ENCODE results near the gene GALNT9. TPM values are rescaled to one million over a fixed set of nuclear protein-coding genes. Genes with fewer than 3 reads are reported as not detected.
A peak's percentile ranks its signal among the peaks of the same experiment; 100 is the strongest.
"Not testable (repeated sequence)": the region's sequence is repeated elsewhere in the genome, so short reads cannot be mapped to it uniquely, and the experiment has no call there.

Gene GALNT9
- total and polyA plus RNA-seq, 8 donors, result 0.17 to 5.0 (median 2.8) TPM; not detected in 1

DNA sequence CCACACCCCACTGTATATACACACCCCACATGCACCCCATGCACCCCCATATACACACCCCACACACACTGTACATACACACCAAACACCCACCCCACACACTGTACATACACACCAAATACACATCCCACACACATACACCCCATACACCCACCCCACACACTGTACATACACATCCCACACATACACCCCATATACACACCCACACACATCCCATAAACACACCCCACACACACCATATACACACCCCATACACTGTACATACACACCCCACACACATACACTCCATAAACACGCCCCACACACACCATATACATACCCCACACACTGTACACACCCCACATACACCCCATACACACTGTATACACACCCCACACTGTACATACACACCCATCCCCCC is 102.8 kb downstream of the GALNT9 start:
- Histone ChIP-seq H3K9me3 (no peaks in the 10 kb centered on the region), H3K27me3 (peaks cover 19 to 46% of the 10 kb centered on the region in 2 donors), H3K4me3 (no peak overlapping the region), H3K27ac (no peak overlapping the region), H3K4me1 (no peaks in the 10 kb centered on the region), H3K36me3 (no peaks in the 10 kb centered on the region)
- TF ChIP-seq, protein P1, sequence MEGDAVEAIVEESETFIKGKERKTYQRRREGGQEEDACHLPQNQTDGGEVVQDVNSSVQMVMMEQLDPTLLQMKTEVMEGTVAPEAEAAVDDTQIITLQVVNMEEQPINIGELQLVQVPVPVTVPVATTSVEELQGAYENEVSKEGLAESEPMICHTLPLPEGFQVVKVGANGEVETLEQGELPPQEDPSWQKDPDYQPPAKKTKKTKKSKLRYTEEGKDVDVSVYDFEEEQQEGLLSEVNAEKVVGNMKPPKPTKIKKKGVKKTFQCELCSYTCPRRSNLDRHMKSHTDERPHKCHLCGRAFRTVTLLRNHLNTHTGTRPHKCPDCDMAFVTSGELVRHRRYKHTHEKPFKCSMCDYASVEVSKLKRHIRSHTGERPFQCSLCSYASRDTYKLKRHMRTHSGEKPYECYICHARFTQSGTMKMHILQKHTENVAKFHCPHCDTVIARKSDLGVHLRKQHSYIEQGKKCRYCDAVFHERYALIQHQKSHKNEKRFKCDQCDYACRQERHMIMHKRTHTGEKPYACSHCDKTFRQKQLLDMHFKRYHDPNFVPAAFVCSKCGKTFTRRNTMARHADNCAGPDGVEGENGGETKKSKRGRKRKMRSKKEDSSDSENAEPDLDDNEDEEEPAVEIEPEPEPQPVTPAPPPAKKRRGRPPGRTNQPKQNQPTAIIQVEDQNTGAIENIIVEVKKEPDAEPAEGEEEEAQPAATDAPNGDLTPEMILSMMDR (IDR thresholded peaks at IDR 0.05), result no peak
- intact Hi-C loops (cut with DNase I), result no loop called here
- ATAC-seq, result no peak
- DNase-seq, result no peak

DNA sequence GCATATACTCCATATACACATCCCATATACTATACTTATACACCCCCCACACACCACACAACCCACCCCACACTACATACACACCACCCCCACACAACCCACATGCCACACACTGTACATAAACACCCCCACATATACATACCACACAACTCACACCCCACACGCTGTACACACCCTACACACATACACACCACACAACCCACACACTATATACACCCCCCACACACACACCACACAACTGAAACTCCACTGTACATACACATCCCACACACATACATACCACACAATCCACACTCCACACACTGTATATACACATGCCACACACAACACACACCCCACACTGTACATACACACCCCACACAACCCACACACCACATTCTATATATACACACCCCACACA is 104.2 kb downstream of the GALNT9 start:
- H3K27me3 ChIP-seq, result peaks cover 19 to 43% of the 10 kb centered on the region in 2 donors
- no peak for ATAC-seq
- intact Hi-C loops (cut with DNase I), result no loop called here
- no peaks in the 10 kb centered on the region for H3K9me3 ChIP-seq
- TF ChIP-seq, protein P1 (IDR thresholded peaks at IDR 0.05), result no peak
- H3K4me3 ChIP-seq, result no peak overlapping the region
- H3K36me3 ChIP-seq, result no peaks in the 10 kb centered on the region
- H3K27ac ChIP-seq, result no peak overlapping the region
- H3K4me1 ChIP-seq, result no peaks in the 10 kb centered on the region
- no peak for DNase-seq

DNA sequence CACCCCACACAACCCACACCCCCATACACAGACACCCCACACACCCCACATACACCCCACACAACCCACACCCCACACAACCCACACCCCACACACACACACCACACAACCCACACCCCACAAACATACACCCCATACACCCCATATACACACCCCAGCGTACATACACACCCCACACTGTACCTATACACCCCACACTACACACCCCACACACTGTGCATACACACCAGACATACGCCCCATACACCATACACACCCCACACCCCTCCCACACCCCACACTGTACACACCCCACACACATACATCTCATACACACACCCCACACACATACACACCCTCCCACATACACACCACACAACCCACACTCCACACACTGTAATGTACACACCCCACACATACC is 104.9 kb downstream of the GALNT9 start:
- TF ChIP-seq, protein P1 (IDR thresholded peaks at IDR 0.05), result no peak
- no peaks in the 10 kb centered on the region for H3K4me1 ChIP-seq
- no peaks in the 10 kb centered on the region for H3K36me3 ChIP-seq
- no peak for ATAC-seq
- H3K4me3 ChIP-seq, result no peak overlapping the region
- no peak for DNase-seq
- H3K9me3 ChIP-seq, result no peaks in the 10 kb centered on the region
- H3K27me3 ChIP-seq, result peaks cover 19 to 43% of the 10 kb centered on the region in 2 donors
- intact Hi-C loops (cut with DNase I), result no loop called here
- no peak overlapping the region for H3K27ac ChIP-seq

DNA sequence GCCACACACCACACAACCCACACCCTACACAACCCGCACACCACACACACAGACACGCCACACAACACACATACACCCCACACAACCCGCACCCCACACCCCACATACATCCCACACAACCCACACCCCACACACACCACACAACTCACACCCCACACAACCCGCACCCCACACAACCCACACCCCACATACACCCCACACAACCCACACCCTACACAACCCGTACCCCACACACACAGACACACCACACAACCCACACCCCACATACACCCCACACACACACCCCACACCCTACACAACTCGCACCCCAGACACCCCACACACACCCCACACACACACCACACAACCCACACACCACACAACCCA is 106.6 kb downstream of the GALNT9 start:
- DNase-seq (no peak), ATAC-seq (no peak)
- H3K4me1 ChIP-seq, result no peaks in the 10 kb centered on the region
- H3K27ac ChIP-seq, result no peak overlapping the region
- no peak overlapping the region for H3K4me3 ChIP-seq
- H3K27me3 ChIP-seq, result peaks cover 7 to 42% of the 10 kb centered on the region in 2 donors
- H3K9me3 ChIP-seq, result no peaks in the 10 kb centered on the region
- TF ChIP-seq, protein P1 (IDR thresholded peaks at IDR 0.05), result no peak
- no peaks in the 10 kb centered on the region for H3K36me3 ChIP-seq
- intact Hi-C loops (cut with DNase I), result no loop called here

DNA sequence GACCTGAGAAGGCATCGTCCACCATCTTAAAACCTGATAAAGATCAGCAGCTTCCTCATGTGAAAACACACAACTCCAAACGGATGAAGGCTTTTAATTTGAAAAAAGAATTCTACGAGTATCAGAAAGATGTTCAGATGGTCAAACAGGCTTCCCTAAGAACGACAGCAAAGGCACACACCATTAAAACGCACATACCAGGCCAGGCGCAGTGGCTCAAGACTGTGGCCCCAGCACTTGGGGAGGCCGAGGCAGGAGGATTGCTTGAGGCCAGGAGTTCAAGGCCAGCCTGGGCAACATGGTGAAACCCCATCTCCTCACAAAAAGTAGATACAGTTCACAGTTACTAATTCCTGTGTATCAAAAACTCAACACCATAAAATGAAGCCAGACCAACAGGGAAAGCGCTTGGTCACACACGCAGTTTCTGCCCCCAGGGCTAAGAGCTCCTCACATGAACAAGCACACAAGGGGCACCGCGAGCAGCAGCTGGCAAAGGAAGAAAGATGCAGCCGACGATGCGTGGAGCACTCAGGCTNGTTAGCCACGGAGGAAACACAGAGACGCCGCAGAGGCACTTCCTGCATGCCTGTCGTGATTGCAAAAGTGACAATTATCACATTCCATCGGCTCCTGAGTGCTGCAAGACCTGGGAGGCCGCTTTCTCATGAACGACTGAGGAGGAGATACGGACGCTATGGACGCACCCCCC is 107.1 kb downstream of the GALNT9 start:
- Histone ChIP-seq H3K9me3 (no peaks in the 10 kb centered on the region), H3K4me1 (no peaks in the 10 kb centered on the region), H3K27ac (no peak overlapping the region), H3K36me3 (no peaks in the 10 kb centered on the region), H3K27me3 (peaks cover 2 to 39% of the 10 kb centered on the region in 2 donors), H3K4me3 (no peak overlapping the region)
- ATAC-seq, result peak; percentile 50
- intact Hi-C loops (cut with DNase I), result no loop called here
- TF ChIP-seq, protein P1 (IDR thresholded peaks at IDR 0.05), result no peak
- DNase-seq, result peak in 3 of 4 donors; percentile 36 to 65 (median 57)

DNA sequence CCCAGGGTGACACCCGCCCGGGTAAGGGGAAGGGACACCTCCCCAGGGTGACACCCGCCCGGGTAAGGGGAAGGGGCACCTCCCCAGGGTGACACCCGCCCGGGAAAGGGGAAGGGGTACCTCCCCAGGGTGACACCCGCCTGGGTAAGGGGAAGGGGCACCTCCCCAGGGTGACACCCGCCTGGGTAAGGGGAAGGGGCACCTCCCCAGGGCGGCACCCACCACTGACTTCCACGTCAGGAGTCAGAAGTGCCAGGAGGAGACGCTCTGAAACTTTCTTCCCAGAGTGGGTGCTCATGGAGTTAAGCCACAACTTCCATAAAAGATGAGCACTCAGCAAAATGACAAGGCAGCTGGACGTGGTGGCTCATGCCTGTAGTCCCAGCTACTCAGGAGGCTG is 109.6 kb downstream of the GALNT9 start:
- H3K27ac ChIP-seq; intact Hi-C loops (cut with DNase I); ATAC-seq; H3K4me3 ChIP-seq; H3K36me3 ChIP-seq; H3K9me3 ChIP-seq; H3K4me1 ChIP-seq: not testable (repeated sequence)
- peak in 1 of 4 donors; percentile 27 for DNase-seq
- H3K27me3 ChIP-seq, result peaks cover 0 to 60% of the 10 kb centered on the region in 2 donors

All from left lung (tissue), 10 donors.